Measurements from ENCODE around the gene SH3GL3.
A peak's percentile ranks its signal among the peaks of the same experiment; 100 is the strongest.

The SH3GL3 gene

DNA sequence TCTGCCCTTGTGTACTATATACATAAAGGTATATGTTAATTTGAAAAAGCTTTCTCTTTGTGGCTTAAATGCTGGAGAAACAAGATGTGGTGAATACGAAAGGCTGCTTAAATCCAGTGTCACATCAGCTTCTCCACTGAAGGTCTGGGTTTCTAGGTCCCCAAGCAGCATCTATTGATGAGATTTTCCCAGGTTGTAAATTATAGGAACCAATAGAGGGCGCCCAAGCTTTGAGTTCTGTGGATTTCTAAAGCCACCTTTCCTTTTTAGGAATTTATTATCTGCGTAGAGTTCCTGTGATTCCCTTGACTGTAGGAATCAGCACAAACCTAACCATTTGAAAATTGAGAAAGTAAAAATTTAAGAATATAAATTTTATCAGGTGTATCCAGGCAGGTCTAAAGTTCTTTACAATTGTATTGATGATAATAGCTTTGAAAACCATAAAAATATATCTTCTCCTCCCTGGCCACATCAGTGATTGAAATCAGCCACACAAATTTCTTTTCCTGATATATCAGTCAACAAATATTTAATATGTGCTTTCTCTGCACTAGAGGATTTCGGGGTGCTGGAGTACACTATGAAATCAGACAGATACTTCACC, 118.5 kb downstream of the SH3GL3 start:
- TF ChIP-seq, protein P1, sequence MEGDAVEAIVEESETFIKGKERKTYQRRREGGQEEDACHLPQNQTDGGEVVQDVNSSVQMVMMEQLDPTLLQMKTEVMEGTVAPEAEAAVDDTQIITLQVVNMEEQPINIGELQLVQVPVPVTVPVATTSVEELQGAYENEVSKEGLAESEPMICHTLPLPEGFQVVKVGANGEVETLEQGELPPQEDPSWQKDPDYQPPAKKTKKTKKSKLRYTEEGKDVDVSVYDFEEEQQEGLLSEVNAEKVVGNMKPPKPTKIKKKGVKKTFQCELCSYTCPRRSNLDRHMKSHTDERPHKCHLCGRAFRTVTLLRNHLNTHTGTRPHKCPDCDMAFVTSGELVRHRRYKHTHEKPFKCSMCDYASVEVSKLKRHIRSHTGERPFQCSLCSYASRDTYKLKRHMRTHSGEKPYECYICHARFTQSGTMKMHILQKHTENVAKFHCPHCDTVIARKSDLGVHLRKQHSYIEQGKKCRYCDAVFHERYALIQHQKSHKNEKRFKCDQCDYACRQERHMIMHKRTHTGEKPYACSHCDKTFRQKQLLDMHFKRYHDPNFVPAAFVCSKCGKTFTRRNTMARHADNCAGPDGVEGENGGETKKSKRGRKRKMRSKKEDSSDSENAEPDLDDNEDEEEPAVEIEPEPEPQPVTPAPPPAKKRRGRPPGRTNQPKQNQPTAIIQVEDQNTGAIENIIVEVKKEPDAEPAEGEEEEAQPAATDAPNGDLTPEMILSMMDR (IDR thresholded peaks at IDR 0.05; ENCODE audit: insufficient read depth, low read length, poor library complexity, severe bottlenecking) = peak; percentile 76
- DNase-seq (ENCODE audit: extremely low read depth, insufficient read length) = no peak
- Histone ChIP-seq H3K4me3 (replicated peaks; ENCODE audit: low read depth, low read length) (no peak overlapping the region), H3K27me3 (replicated peaks; ENCODE audit: control insufficient read depth, insufficient read depth, low read length) (no peaks in the 10 kb centered on the region), H3K36me3 (ENCODE audit: control insufficient read depth, insufficient read depth, low read length) (no peaks in the 10 kb centered on the region)

DNA sequence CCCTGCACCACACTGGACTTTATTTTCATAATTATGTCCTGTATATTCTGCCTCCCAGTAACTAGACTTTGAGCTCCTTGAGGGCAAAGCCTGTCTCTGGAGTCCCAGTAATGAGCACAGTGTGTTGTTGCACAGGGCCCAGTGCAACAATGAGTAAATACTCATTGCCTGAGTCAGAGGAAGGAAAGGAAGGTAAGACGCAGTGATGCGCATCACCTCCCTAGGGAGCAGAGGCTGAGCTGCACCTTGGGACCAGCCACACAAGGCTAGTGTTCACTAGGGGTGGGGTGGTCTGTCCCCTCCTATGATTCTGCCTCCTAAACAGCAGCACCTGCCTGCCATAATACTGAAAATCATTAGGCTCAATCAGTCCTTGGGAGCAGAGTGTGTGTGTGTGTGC, 120.2 kb downstream of the SH3GL3 start:
- Histone ChIP-seq H3K36me3 (ENCODE audit: control insufficient read depth, insufficient read depth, low read length) (no peaks in the 10 kb centered on the region), H3K4me3 (replicated peaks; ENCODE audit: low read depth, low read length) (no peak overlapping the region), H3K27me3 (replicated peaks; ENCODE audit: control insufficient read depth, insufficient read depth, low read length) (no peaks in the 10 kb centered on the region)
- TF ChIP-seq, protein P1 (IDR thresholded peaks at IDR 0.05; ENCODE audit: insufficient read depth, low read length, poor library complexity, severe bottlenecking) = no peak
- no peak for DNase-seq (ENCODE audit: extremely low read depth, insufficient read length)

DNA sequence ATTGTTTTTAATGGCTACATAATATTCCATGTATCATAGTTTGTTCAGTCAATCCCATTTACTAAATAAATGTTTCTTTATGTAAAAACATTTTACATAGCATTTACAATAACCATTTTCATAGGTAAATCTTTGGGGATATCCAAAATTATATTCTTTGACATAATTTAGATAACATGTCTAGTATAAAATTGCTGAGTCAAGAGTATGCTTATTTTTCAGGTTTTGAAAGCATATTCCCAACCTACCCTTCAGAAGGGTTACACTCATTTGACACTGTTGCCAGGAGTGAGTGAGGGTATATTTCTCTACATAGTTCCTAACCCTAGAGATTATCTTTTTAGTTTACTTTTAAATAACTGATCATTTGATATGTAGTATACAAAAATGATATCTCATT, 122.2 kb downstream of the SH3GL3 start:
- no peaks in the 10 kb centered on the region for H3K36me3 ChIP-seq (ENCODE audit: control insufficient read depth, insufficient read depth, low read length)
- no peak overlapping the region for H3K4me3 ChIP-seq (replicated peaks; ENCODE audit: low read depth, low read length)
- H3K27me3 ChIP-seq (replicated peaks; ENCODE audit: control insufficient read depth, insufficient read depth, low read length) = no peaks in the 10 kb centered on the region; the same call in none of the 2 replicates
- no peak for DNase-seq (ENCODE audit: extremely low read depth, insufficient read length)
- TF ChIP-seq, protein P1 (IDR thresholded peaks at IDR 0.05; ENCODE audit: insufficient read depth, low read length, poor library complexity, severe bottlenecking) = no peak

DNA sequence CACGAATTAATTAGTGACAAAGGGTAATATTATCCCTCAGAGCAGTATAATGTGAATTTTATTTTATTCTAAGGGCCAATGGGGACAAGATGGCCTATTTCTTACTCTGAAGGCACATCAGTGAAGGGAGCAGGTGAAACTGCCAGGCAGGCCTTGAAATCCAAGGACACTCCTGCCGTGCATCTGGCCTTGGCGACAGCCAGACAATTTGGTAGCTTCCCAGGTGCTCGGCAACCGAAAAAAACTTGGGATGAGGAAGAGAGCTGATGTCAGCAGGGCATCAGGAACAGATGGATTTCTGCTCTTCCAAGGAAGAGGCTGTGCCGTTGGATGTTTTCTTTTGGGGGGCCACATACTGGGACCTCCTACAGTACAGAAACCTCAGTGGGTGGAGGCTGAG, 123.6 kb downstream of the SH3GL3 start:
- no peaks in the 10 kb centered on the region for H3K36me3 ChIP-seq (ENCODE audit: control insufficient read depth, insufficient read depth, low read length)
- DNase-seq (ENCODE audit: extremely low read depth, insufficient read length) = no peak
- H3K4me3 ChIP-seq (replicated peaks; ENCODE audit: low read depth, low read length) = no peak overlapping the region
- TF ChIP-seq, protein P1 (IDR thresholded peaks at IDR 0.05; ENCODE audit: insufficient read depth, low read length, poor library complexity, severe bottlenecking) = no peak
- H3K27me3 ChIP-seq (replicated peaks; ENCODE audit: control insufficient read depth, insufficient read depth, low read length) = no peaks in the 10 kb centered on the region; the same call in none of the 2 replicates

DNA sequence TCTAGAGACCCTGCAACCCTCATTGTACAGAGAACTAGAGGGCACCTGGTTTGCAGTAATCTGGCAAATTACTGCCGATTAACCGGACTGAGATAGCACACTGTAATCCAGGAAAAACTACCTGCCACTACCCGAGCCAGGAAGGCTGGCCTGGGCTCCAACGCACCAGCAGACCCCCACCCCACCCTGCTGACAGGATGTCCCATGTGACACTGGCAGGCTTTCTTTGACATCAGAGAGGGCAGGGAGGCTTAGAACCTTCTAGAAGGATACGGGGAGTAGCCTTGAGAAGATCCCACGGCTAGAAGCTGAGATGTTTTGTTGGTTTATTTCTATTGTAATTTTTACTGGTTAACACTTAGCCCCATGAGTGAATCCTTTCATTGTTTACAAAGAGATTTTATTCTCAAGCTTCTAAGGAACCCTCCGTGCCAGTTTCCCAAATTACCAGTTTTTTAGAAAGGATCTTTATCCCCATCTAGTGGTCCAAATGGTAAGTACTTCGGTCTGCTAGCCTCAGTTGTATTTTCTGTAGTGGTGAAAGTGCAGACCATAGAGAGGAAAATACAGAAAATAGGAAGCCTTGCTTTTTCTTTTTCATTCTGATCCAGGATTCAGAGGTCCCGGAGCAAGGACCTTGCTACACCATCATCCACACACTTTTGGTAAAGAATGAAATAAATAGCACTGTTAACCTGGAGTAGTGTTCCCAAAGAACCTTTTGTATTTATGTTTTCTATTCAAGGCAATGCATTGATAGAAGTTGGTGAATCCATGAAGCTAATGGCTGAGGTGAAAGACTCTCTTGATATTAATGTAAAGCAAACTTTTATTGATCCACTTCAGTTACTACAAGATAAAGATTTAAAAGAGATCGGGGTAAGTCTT, 124.9 kb downstream of the SH3GL3 start:
- no peaks in the 10 kb centered on the region; the same call in none of the 2 replicates for H3K27me3 ChIP-seq (replicated peaks; ENCODE audit: control insufficient read depth, insufficient read depth, low read length)
- no peak for DNase-seq (ENCODE audit: extremely low read depth, insufficient read length)
- no peaks in the 10 kb centered on the region for H3K36me3 ChIP-seq (ENCODE audit: control insufficient read depth, insufficient read depth, low read length)
- TF ChIP-seq, protein P1 (IDR thresholded peaks at IDR 0.05; ENCODE audit: insufficient read depth, low read length, poor library complexity, severe bottlenecking) = peak; percentile 73
- H3K4me3 ChIP-seq (replicated peaks; ENCODE audit: low read depth, low read length) = no peak overlapping the region

All from GM06990 (cell line).